Breast epithelium (tissue), 3 donors: ENCODE data around the gene MARCHF11.

Source experiments
- POLR2A ChIP-seq: fragments of 450-650 bp; IDR thresholded peaks from one replicate; pipeline ENCODE4 v1.6.1; 2016; ENCODE audit warnings: antibody characterized with exemption, mild to moderate bottlenecking, moderate library complexity
- POLR2AphosphoS5 ChIP-seq, 3 donors: sonication (generic); formaldehyde crosslinking; IDR thresholded peaks; one replicate each; pipeline ENCODE4 v1.6.1; 2017; ENCODE audit warnings: antibody characterized with exemption in 3 of 3
- TF ChIP-seq, protein P1 (sequence below), 3 donors: fragments of 450-650 bp; IDR thresholded peaks; one replicate each; pipeline ENCODE4 v1.5.1; 2016 to 2017; ENCODE audit warnings: antibody characterized with exemption in 3 of 3, mild to moderate bottlenecking in 3 of 3, moderate library complexity in 3 of 3

DNA sequence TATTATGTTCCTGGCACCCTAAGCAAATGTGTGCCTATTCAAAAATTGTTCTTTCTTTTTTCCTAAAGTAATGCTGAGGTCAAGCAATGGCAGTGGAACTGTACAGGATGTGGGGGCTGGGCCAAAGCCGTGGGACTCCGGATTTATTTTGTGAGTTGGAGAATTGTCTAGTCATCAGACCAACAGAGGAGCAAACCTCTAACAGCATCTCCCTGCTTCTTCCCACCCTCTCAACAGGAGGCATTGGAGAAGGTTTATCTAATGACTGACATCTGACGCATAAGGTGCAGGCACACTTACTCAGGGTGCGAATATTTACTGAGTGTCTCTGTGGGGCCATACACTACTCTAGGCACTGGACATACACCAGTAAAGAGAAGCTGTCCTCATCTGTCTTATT is 38.6 kb downstream of the MARCHF11 start:
- TF ChIP-seq, protein P1, sequence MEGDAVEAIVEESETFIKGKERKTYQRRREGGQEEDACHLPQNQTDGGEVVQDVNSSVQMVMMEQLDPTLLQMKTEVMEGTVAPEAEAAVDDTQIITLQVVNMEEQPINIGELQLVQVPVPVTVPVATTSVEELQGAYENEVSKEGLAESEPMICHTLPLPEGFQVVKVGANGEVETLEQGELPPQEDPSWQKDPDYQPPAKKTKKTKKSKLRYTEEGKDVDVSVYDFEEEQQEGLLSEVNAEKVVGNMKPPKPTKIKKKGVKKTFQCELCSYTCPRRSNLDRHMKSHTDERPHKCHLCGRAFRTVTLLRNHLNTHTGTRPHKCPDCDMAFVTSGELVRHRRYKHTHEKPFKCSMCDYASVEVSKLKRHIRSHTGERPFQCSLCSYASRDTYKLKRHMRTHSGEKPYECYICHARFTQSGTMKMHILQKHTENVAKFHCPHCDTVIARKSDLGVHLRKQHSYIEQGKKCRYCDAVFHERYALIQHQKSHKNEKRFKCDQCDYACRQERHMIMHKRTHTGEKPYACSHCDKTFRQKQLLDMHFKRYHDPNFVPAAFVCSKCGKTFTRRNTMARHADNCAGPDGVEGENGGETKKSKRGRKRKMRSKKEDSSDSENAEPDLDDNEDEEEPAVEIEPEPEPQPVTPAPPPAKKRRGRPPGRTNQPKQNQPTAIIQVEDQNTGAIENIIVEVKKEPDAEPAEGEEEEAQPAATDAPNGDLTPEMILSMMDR (IDR thresholded peaks at IDR 0.05): no peak
- TF ChIP-seq POLR2AphosphoS5 (IDR thresholded peaks at IDR 0.05) (no peak), POLR2A (no peak)
